Measurements from ENCODE around the gene RRAGC.
A peak's percentile ranks its signal among the peaks of the same experiment; 100 is the strongest.

RRAGC gene

GRCh38 chr1:38804062-38804886 lies 55.3 kb downstream of the RRAGC start:
- Histone ChIP-seq H3K27me3 (ENCODE audit: control insufficient read depth, insufficient read depth, low read length) (peaks cover 17% of the 10 kb centered on the region), H3K36me3 (ENCODE audit: control insufficient read depth, insufficient read depth, low read length) (no peaks in the 10 kb centered on the region), H3K27ac (ENCODE audit: low read depth, low read length) (no peak overlapping the region), H3K4me1 (ENCODE audit: control insufficient read depth, insufficient read depth, low read length) (no peaks in the 10 kb centered on the region), H3K9ac (ENCODE audit: low read length) (no peak overlapping the region), H3K4me3 (ENCODE audit: low read length) (peak overlapping the region; percentile 46)

- no peak overlapping the region for H3K9ac ChIP-seq (ENCODE audit: low read length)
- H3K27me3 ChIP-seq (ENCODE audit: control insufficient read depth, insufficient read depth, low read length): peaks cover 17% of the 10 kb centered on the region
- no peak overlapping the region for H3K27ac ChIP-seq (ENCODE audit: low read depth, low read length)
- no peaks in the 10 kb centered on the region for H3K36me3 ChIP-seq (ENCODE audit: control insufficient read depth, insufficient read depth, low read length)
- H3K4me1 ChIP-seq (ENCODE audit: control insufficient read depth, insufficient read depth, low read length): no peaks in the 10 kb centered on the region
- no peak overlapping the region for H3K4me3 ChIP-seq (ENCODE audit: low read length)
These were observed 55.9 kb downstream of the RRAGC start for GRCh38 chr1:38803647-38804046.

GRCh38 chr1:38800720-38801671 lies 58.6 kb downstream of the RRAGC start:
- Histone ChIP-seq H3K27me3 (ENCODE audit: control insufficient read depth, insufficient read depth, low read length) (peaks cover 11% of the 10 kb centered on the region), H3K9ac (ENCODE audit: low read length) (no peak overlapping the region), H3K36me3 (ENCODE audit: control insufficient read depth, insufficient read depth, low read length) (no peaks in the 10 kb centered on the region), H3K4me1 (ENCODE audit: control insufficient read depth, insufficient read depth, low read length) (no peaks in the 10 kb centered on the region), H3K27ac (ENCODE audit: low read depth, low read length) (no peak overlapping the region), H3K4me3 (ENCODE audit: low read length) (no peak overlapping the region)

GRCh38 chr1:38793299-38793698 lies 66.3 kb downstream of the RRAGC start:
- no peaks in the 10 kb centered on the region for H3K36me3 ChIP-seq (ENCODE audit: control insufficient read depth, insufficient read depth, low read length)

GRCh38 chr1:38791892-38792291 lies 67.7 kb downstream of the RRAGC start:
- H3K4me1 ChIP-seq (ENCODE audit: control insufficient read depth, insufficient read depth, low read length): no peaks in the 10 kb centered on the region
- peaks cover 8% of the 10 kb centered on the region for H3K27me3 ChIP-seq (ENCODE audit: control insufficient read depth, insufficient read depth, low read length)

More at GRCh38 chr1:38793299-38793698, 66.3 kb downstream of the RRAGC start:
- Histone ChIP-seq H3K9ac (ENCODE audit: low read length) (no peak overlapping the region), H3K27me3 (ENCODE audit: control insufficient read depth, insufficient read depth, low read length) (peaks cover 8% of the 10 kb centered on the region), H3K27ac (ENCODE audit: low read depth, low read length) (no peak overlapping the region), H3K4me3 (ENCODE audit: low read length) (no peak overlapping the region), H3K4me1 (ENCODE audit: control insufficient read depth, insufficient read depth, low read length) (no peaks in the 10 kb centered on the region)

GRCh38 chr1:38791164-38791515 lies 68.4 kb downstream of the RRAGC start:
- Histone ChIP-seq H3K36me3 (ENCODE audit: control insufficient read depth, insufficient read depth, low read length) (no peaks in the 10 kb centered on the region), H3K27me3 (ENCODE audit: control insufficient read depth, insufficient read depth, low read length) (peaks cover 8% of the 10 kb centered on the region), H3K4me3 (ENCODE audit: low read length) (no peak overlapping the region), H3K4me1 (ENCODE audit: control insufficient read depth, insufficient read depth, low read length) (no peaks in the 10 kb centered on the region), H3K9ac (ENCODE audit: low read length) (no peak overlapping the region), H3K27ac (ENCODE audit: low read depth, low read length) (no peak overlapping the region)

More at GRCh38 chr1:38791892-38792291, 67.7 kb downstream of the RRAGC start:
- Histone ChIP-seq H3K4me3 (ENCODE audit: low read length) (no peak overlapping the region), H3K27ac (ENCODE audit: low read depth, low read length) (no peak overlapping the region), H3K36me3 (ENCODE audit: control insufficient read depth, insufficient read depth, low read length) (no peaks in the 10 kb centered on the region), H3K9ac (ENCODE audit: low read length) (no peak overlapping the region)

GRCh38 chr1:38790422-38791163 lies 69.0 kb downstream of the RRAGC start:
- H3K27me3 ChIP-seq (ENCODE audit: control insufficient read depth, insufficient read depth, low read length): peaks cover 10% of the 10 kb centered on the region
- no peaks in the 10 kb centered on the region for H3K36me3 ChIP-seq (ENCODE audit: control insufficient read depth, insufficient read depth, low read length)
- H3K9ac ChIP-seq (ENCODE audit: low read length): no peak overlapping the region
- H3K4me3 ChIP-seq (ENCODE audit: low read length): no peak overlapping the region
- no peaks in the 10 kb centered on the region for H3K4me1 ChIP-seq (ENCODE audit: control insufficient read depth, insufficient read depth, low read length)
- no peak overlapping the region for H3K27ac ChIP-seq (ENCODE audit: low read depth, low read length)

GRCh38 chr1:38789498-38790169 lies 69.9 kb downstream of the RRAGC start:
- Histone ChIP-seq H3K4me3 (ENCODE audit: low read length) (no peak overlapping the region), H3K4me1 (ENCODE audit: control insufficient read depth, insufficient read depth, low read length) (no peaks in the 10 kb centered on the region), H3K27me3 (ENCODE audit: control insufficient read depth, insufficient read depth, low read length) (peaks cover 12% of the 10 kb centered on the region)

GRCh38 chr1:38788341-38789336 lies 70.9 kb downstream of the RRAGC start:
- Histone ChIP-seq H3K27ac (ENCODE audit: low read depth, low read length) (no peak overlapping the region), H3K4me1 (ENCODE audit: control insufficient read depth, insufficient read depth, low read length) (no peaks in the 10 kb centered on the region), H3K36me3 (ENCODE audit: control insufficient read depth, insufficient read depth, low read length) (no peaks in the 10 kb centered on the region), H3K9ac (ENCODE audit: low read length) (no peak overlapping the region), H3K4me3 (ENCODE audit: low read length) (no peak overlapping the region), H3K27me3 (ENCODE audit: control insufficient read depth, insufficient read depth, low read length) (peaks cover 22% of the 10 kb centered on the region)

More at GRCh38 chr1:38789498-38790169, 69.9 kb downstream of the RRAGC start:
- no peak overlapping the region for H3K27ac ChIP-seq (ENCODE audit: low read depth, low read length)
- H3K9ac ChIP-seq (ENCODE audit: low read length): no peak overlapping the region
- H3K36me3 ChIP-seq (ENCODE audit: control insufficient read depth, insufficient read depth, low read length): no peaks in the 10 kb centered on the region
